ENCODE results near the gene LPP. TPM values are rescaled to one million over a fixed set of nuclear protein-coding genes. Genes with fewer than 3 reads are reported as not detected.

The LPP gene
- total and polyA plus RNA-seq, 9 of the 15 experiments (the other 6 are each of a cell fraction or from before 2014, with no cell fraction given) = 0.07 to 0.18 TPM; not detected in 7

DNA sequence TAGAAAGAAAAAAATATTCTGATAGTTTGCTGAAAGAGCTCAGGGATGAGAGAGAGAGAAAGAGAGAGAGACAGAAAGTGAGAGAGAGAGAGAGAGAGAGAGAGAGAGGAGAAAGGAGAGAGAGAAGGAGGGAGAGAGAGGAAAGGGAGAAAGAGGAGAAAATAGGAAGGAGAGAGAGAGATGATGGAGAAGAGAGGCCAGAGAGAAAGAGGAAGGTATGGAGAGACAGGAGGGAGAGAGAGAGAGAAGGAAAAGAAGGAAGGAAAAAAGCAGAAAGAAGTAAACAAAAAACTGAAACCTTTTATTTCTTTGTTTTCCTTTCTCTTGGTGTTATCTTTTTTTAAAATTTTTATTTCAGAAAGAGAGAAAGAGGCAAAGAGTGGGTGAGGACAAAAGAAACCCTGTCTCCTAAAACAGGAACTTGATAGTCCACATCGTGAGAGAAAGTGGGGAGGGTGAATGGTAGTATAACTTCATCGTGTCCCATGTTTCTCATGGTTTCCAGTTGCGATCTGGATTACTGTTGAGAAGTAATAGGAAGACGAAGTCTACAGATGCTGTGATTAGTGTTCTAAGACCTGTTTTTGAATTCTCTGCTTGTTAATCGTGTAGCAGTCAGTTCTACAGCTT is 279.7 kb downstream of the LPP start (continued):
- TF ChIP-seq MBD2 (IDR thresholded peaks at IDR 0.05; ENCODE audit: borderline replicate concordance, low read depth) (no peak), FOXJ3 (CRISPR knock-in tag; IDR thresholded peaks at IDR 0.05) (no peak)

DNA sequence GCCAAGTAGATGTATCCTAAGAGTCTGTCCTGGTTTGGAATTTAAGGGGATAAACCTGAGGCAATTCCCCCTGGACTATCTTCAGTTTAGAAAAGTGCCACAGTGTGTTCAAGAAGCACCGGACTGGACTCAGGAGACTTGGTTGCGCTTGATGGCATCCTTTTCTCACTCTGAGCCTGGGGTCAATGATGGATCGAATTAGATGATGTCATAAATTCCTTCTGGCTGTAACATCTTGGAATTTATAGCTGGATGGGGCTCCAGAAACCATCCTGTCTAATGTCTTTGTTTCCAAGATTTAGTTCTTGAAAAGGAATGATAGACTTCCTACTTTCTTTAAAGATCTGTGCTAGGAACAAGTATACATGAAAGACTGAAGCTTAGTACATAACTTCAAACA is 280.6 kb downstream of the LPP start:
- CTCF ChIA-PET (ENCODE audit: low intra/inter-chr PET ratio) = no interaction called here
- no TSS peak for BruUV-seq (replicated peaks)
- TF ChIP-seq, protein P1, sequence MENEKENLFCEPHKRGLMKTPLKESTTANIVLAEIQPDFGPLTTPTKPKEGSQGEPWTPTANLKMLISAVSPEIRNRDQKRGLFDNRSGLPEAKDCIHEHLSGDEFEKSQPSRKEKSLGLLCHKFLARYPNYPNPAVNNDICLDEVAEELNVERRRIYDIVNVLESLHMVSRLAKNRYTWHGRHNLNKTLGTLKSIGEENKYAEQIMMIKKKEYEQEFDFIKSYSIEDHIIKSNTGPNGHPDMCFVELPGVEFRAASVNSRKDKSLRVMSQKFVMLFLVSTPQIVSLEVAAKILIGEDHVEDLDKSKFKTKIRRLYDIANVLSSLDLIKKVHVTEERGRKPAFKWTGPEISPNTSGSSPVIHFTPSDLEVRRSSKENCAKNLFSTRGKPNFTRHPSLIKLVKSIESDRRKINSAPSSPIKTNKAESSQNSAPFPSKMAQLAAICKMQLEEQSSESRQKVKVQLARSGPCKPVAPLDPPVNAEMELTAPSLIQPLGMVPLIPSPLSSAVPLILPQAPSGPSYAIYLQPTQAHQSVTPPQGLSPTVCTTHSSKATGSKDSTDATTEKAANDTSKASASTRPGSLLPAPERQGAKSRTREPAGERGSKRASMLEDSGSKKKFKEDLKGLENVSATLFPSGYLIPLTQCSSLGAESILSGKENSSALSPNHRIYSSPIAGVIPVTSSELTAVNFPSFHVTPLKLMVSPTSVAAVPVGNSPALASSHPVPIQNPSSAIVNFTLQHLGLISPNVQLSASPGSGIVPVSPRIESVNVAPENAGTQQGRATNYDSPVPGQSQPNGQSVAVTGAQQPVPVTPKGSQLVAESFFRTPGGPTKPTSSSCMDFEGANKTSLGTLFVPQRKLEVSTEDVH (IDR thresholded peaks at IDR 0.05; ENCODE audit: low read depth, partially characterized antibody) = no peak
- TF ChIP-seq ARNT (IDR thresholded peaks at IDR 0.05) (no peak), SMARCE1 (IDR thresholded peaks at IDR 0.05) (no peak), ZNF644 (tag; IDR thresholded peaks at IDR 0.05; ENCODE audit: low read depth) (no peak), HDGF (IDR thresholded peaks at IDR 0.05) (no peak), HDAC1 (IDR thresholded peaks at IDR 0.05) (no peak), SAFB (IDR thresholded peaks at IDR 0.05; ENCODE audit: borderline replicate concordance, low read depth, low read length) (no peak)
- TF ChIP-seq, protein P2, sequence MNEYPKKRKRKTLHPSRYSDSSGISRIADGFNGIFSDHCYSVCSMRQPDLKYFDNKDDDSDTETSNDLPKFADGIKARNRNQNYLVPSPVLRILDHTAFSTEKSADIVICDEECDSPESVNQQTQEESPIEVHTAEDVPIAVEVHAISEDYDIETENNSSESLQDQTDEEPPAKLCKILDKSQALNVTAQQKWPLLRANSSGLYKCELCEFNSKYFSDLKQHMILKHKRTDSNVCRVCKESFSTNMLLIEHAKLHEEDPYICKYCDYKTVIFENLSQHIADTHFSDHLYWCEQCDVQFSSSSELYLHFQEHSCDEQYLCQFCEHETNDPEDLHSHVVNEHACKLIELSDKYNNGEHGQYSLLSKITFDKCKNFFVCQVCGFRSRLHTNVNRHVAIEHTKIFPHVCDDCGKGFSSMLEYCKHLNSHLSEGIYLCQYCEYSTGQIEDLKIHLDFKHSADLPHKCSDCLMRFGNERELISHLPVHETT (CRISPR knock-in tag; conservative IDR thresholded peaks at IDR 0.05 in 1 of 2, IDR thresholded peaks at IDR 0.05 in 1 of 2) = no peak
- TF ChIP-seq, protein P3, sequence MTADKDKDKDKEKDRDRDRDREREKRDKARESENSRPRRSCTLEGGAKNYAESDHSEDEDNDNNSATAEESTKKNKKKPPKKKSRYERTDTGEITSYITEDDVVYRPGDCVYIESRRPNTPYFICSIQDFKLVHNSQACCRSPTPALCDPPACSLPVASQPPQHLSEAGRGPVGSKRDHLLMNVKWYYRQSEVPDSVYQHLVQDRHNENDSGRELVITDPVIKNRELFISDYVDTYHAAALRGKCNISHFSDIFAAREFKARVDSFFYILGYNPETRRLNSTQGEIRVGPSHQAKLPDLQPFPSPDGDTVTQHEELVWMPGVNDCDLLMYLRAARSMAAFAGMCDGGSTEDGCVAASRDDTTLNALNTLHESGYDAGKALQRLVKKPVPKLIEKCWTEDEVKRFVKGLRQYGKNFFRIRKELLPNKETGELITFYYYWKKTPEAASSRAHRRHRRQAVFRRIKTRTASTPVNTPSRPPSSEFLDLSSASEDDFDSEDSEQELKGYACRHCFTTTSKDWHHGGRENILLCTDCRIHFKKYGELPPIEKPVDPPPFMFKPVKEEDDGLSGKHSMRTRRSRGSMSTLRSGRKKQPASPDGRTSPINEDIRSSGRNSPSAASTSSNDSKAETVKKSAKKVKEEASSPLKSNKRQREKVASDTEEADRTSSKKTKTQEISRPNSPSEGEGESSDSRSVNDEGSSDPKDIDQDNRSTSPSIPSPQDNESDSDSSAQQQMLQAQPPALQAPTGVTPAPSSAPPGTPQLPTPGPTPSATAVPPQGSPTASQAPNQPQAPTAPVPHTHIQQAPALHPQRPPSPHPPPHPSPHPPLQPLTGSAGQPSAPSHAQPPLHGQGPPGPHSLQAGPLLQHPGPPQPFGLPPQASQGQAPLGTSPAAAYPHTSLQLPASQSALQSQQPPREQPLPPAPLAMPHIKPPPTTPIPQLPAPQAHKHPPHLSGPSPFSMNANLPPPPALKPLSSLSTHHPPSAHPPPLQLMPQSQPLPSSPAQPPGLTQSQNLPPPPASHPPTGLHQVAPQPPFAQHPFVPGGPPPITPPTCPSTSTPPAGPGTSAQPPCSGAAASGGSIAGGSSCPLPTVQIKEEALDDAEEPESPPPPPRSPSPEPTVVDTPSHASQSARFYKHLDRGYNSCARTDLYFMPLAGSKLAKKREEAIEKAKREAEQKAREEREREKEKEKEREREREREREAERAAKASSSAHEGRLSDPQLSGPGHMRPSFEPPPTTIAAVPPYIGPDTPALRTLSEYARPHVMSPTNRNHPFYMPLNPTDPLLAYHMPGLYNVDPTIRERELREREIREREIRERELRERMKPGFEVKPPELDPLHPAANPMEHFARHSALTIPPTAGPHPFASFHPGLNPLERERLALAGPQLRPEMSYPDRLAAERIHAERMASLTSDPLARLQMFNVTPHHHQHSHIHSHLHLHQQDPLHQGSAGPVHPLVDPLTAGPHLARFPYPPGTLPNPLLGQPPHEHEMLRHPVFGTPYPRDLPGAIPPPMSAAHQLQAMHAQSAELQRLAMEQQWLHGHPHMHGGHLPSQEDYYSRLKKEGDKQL (CRISPR knock-in tag; IDR thresholded peaks at IDR 0.05; ENCODE audit: borderline replicate concordance) = no peak

More for the DNA sequence above, 280.6 kb downstream of the LPP start:
- no peak overlapping the region for H2AFZ ChIP-seq (ENCODE audit: low read depth, low read length)
- H3K9me3 ChIP-seq (replicated peaks; ENCODE audit: control insufficient read depth, insufficient read depth, low read depth, low read length) = no peaks in the 10 kb centered on the region
- no peaks in the 10 kb centered on the region for H3K79me2 ChIP-seq (ENCODE audit: control insufficient read depth, insufficient read depth, low read length)
- ATAC-seq = no peak
- no peak overlapping the region for H3K4me3 ChIP-seq
- no peak for FAIRE-seq
- intact Hi-C loops (cut with micrococcal nuclease) = no loop called here
- no peak overlapping the region for H3K27ac ChIP-seq (ENCODE audit: extremely low read depth, low read depth, low read length)
- no peak overlapping the region for H3K4me2 ChIP-seq (ENCODE audit: insufficient read depth, low read length)
- no peak for DNase-seq (ENCODE audit: extremely low read depth in 1 of 4, low spot score in 3 of 4)
- no peaks in the 10 kb centered on the region for H4K20me1 ChIP-seq (replicated peaks; ENCODE audit: control insufficient read depth, insufficient read depth, low read length)
- H3K9me1 ChIP-seq (ENCODE audit: control insufficient read depth, insufficient read depth, low read length) = no peaks in the 10 kb centered on the region
- H3K27me3 ChIP-seq (ENCODE audit: control insufficient read depth in 2 of 2, insufficient read depth in 2 of 2, low read length in 2 of 2) = no peaks in the 10 kb centered on the region
- POLR2A ChIA-PET = no interaction called here
- no peaks in the 10 kb centered on the region for H3K4me1 ChIP-seq (replicated peaks in 1 of 2; ENCODE audit: control insufficient read depth in 2 of 2, insufficient read depth in 2 of 2, low read length in 2 of 2)
- 0% methylated on average over 3 of the region's 3 CpGs for WGBS (ENCODE audit: insufficient coverage, low coverage, missing lambda C conversion rate)
- no peak overlapping the region for H3K9ac ChIP-seq (ENCODE audit: insufficient read depth in 1 of 2, low read depth in 2 of 2, low read length in 2 of 2)
- H3K36me3 ChIP-seq (ENCODE audit: control insufficient read depth, insufficient read depth, low read length) = no peaks in the 10 kb centered on the region
- in situ Hi-C loops (cut with MboI) = no loop called here

Data from K562 (cell line).